A549 (cell line): ENCODE data around the gene SPRR4. TPM values are rescaled to one million over a fixed set of nuclear protein-coding genes. Genes with fewer than 3 reads are reported as not detected.

Source experiments
- ATAC-seq, 2 experiments: fragments of 200-7000 bp in 1 of 2; fragments of >200 bp in 1 of 2; cut with Nextera tagmentation in 1 of 2; cut with Tn5 transposase in 1 of 2; 3 replicates each; pipeline versions ENCODE4 v1.8.0 to v1.9.1; 2018 to 2020; ENCODE audit warnings: mild to moderate bottlenecking in 1 of 2, moderate library complexity in 1 of 2
- CTCF ChIA-PET: fragments of 300-600 bp; sonication (Branson Sonifier 250); formaldehyde crosslinking; extraction: SDS; loops from one replicate; lab custom pipeline; 2021; ENCODE audit warnings: antibody characterized with exemption, inconsistent platforms; lab: Yijun Ruan, JAX
- POLR2A ChIA-PET: fragments of 350-600 bp; formaldehyde crosslinking; extraction: SDS; loops from one replicate; lab custom pipeline; 2021; ENCODE audit warnings: antibody characterized with exemption, inconsistent platforms; lab: Yijun Ruan, JAX
- DNase-seq, 2 experiments: peaks; one replicate each; pipeline versions ENCODE4 v3.0.0 to v3.0.0-alpha.2; 2011 to 2016; ENCODE audit warnings: low read depth in 1 of 2, low spot score in 1 of 2
- FAIRE-seq: peaks from 2 replicates; lab custom pipeline; 2011; peaks lifted over from hg19 to GRCh38; lab: Jason Lieb, UNC
- H3K27ac ChIP-seq, 2 experiments: fragments of >200 bp; sonication (Bioruptor Twin); formaldehyde crosslinking; 3 replicates each; pipeline ENCODE4 v1.5.1; 2016 to 2017
- H3K4me1 ChIP-seq: fragments of >200 bp; sonication (Bioruptor Twin); formaldehyde crosslinking; 3 replicates; pipeline ENCODE4 v1.6.1; 2016
- H3K4me2 ChIP-seq: fragments of >200 bp; sonication (Bioruptor Twin); formaldehyde crosslinking; 3 replicates; pipeline ENCODE4 v1.6.1; 2016
- H3K4me3 ChIP-seq: fragments of >200 bp; sonication (Bioruptor Twin); formaldehyde crosslinking; 3 replicates; pipeline ENCODE4 v1.5.1; 2016
- H3K9me3 ChIP-seq: fragments of >200 bp; sonication (Bioruptor Twin); formaldehyde crosslinking; 3 replicates; pipeline ENCODE4 v1.6.1; 2016
- BHLHE40 ChIP-seq: IDR thresholded peaks from 2 replicates; pipeline ENCODE4 v1.6.1; 2012; ENCODE audit warnings: low read depth, low read length, inconsistent platforms
- EHMT2 ChIP-seq: fragments of 200-600 bp; sonication (generic); IDR thresholded peaks from 2 replicates; pipeline ENCODE4 v1.6.1; 2016; ENCODE audit warnings: antibody characterized with exemption, low read depth, mild to moderate bottlenecking, moderate library complexity
- GATA3 ChIP-seq: IDR thresholded peaks from 2 replicates; pipeline ENCODE4 v1.6.1; 2012; ENCODE audit warnings: borderline replicate concordance
- HEYL ChIP-seq: fragments of 250-450 bp; sonication (Bioruptor Pico); IDR thresholded peaks from 2 replicates; pipeline ENCODE4 v1.8.0; 2021; ENCODE audit warnings: mild to moderate bottlenecking, moderate library complexity
- MAFK ChIP-seq: fragments of 450-650 bp; IDR thresholded peaks from 2 replicates; pipeline ENCODE4 v1.6.1; 2014; ENCODE audit not compliant: partially characterized antibody
- PHF8 ChIP-seq: fragments of 200-600 bp; sonication (generic); IDR thresholded peaks from 2 replicates; pipeline ENCODE4 v1.6.1; 2016; ENCODE audit warnings: low read depth, mild to moderate bottlenecking, antibody characterized with exemption, moderate library complexity, borderline replicate concordance
- POLR2AphosphoS2 ChIP-seq: conservative IDR thresholded peaks from 2 replicates; pipeline ENCODE4 v1.6.1; 2012; ENCODE audit warnings: low read length, improper control_type of control experiment, inconsistent platforms
- RAD21 ChIP-seq, 2 experiments: fragments of >200 bp in 1 of 2; sonication (Bioruptor Twin) in 1 of 2; formaldehyde crosslinking in 1 of 2; IDR thresholded peaks in 1 of 2; conservative IDR thresholded peaks in 1 of 2; 2 replicates in 1 of 2; 3 replicates in 1 of 2; pipeline ENCODE4 v1.6.1; 2012 to 2018; ENCODE audit warnings: inconsistent platforms in 1 of 2
- RARB ChIP-seq: fragments of 250-450 bp; sonication (Bioruptor Pico); IDR thresholded peaks from 2 replicates; pipeline ENCODE4 v1.8.0; 2021; ENCODE audit warnings: mild to moderate bottlenecking, moderate library complexity
- REST ChIP-seq: fragments of 200-600 bp; sonication (generic); IDR thresholded peaks from 2 replicates; pipeline ENCODE4 v1.6.1; 2016; ENCODE audit warnings: antibody characterized with exemption, mild to moderate bottlenecking, moderate library complexity
- RNF2 ChIP-seq: fragments of 200-600 bp; sonication (generic); IDR thresholded peaks from 2 replicates; pipeline ENCODE4 v1.6.1; 2016; ENCODE audit warnings: low read depth, mild to moderate bottlenecking, antibody characterized with exemption, moderate library complexity, borderline replicate concordance
- SMC3 ChIP-seq: fragments of >200 bp; sonication (Bioruptor Twin); formaldehyde crosslinking; IDR thresholded peaks from 3 replicates; pipeline ENCODE4 v1.6.1; 2018; ENCODE audit warnings: inconsistent platforms
- TFCP2L1 ChIP-seq: fragments of 250-450 bp; sonication (Bioruptor Pico); IDR thresholded peaks from 2 replicates; pipeline ENCODE4 v1.5.0; 2021; ENCODE audit warnings: mild to moderate bottlenecking
- ZNF302 ChIP-seq: fragments of 250-450 bp; sonication (Bioruptor Pico); IDR thresholded peaks from 2 replicates; pipeline ENCODE4 v1.9.0; 2021; ENCODE audit warnings: inconsistent platforms, mild to moderate bottlenecking, moderate library complexity
- WGBS: methylation state at CpG from one replicate; pipeline ENCODE4 v1.1.6; 2017; ENCODE audit errors: missing lambda C conversion rate; 5-methylcytosine and 5-hydroxymethylcytosine counted together
- polyA minus RNA-seq: library from RNA; depleted of rRNA, polyadenylated mRNA; stranded (reverse); fragments of >200 nt; gene quantifications from 2 replicates; pipeline ENCODE4 v1.2.3, GENCODE V29; 2011; rRNA and poly(A)+ RNA removed
- polyA plus RNA-seq, 4 experiments: library from polyadenylated mRNA; depleted of rRNA in 3 of 4; stranded (reverse); fragments of >200 nt; fragmentation: RNase III in 1 of 4; extraction: RNeasy Plus Mini Kit Qiagen cat#74134 plus additional on column Dnase treatment in 1 of 4; gene quantifications; 2 replicates in 3 of 4; 3 replicates in 1 of 4; pipeline ENCODE4 v1.2.3, GENCODE V29; 2011 to 2017
- TF ChIP-seq, protein P1 (sequence below): fragments of 250-450 bp; sonication (Bioruptor Pico); IDR thresholded peaks from 2 replicates; pipeline ENCODE4 v1.5.0; 2020; ENCODE audit warnings: low read depth, mild to moderate bottlenecking, moderate library complexity
- TF ChIP-seq, protein P2 (sequence below): fragments of >200 bp; sonication (Bioruptor Twin); formaldehyde crosslinking; IDR thresholded peaks from 3 replicates; pipeline ENCODE4 v1.5.1; 2016
- TF ChIP-seq, protein P3 (sequence below): fragments of >200 bp; sonication (Bioruptor Twin); formaldehyde crosslinking; IDR thresholded peaks from 2 replicates; pipeline ENCODE4 v1.6.1; 2016

SPRR4 gene, protein sequence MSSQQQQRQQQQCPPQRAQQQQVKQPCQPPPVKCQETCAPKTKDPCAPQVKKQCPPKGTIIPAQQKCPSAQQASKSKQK
- not detected in 2 replicates for polyA plus RNA-seq (2011; rRNA removed)
- not detected in 2 replicates for polyA plus RNA-seq (2012; cell fraction: cytosol; rRNA removed)
- polyA plus RNA-seq (2012; cell fraction: nucleus; rRNA removed): not detected in 2 replicates
- polyA plus RNA-seq (2017; fragmentation: RNase III; extraction: RNeasy Plus Mini Kit Qiagen cat#74134 plus additional on column Dnase treatment): not detected in 3 replicates
- not detected in 2 replicates for polyA minus RNA-seq

- H3K4me3 ChIP-seq: no peak within 1 kb of the TSS
- 49% methylated on average over 6 of the region's 6 CpGs for WGBS
- H3K27ac ChIP-seq: no peak within 1 kb of the TSS
- POLR2A ChIA-PET: no interaction called here
- TF ChIP-seq REST (no peak), HEYL (CRISPR knock-in tag) (no peak), PHF8 (no peak), SMC3 (no peak), MAFK (no peak), RARB (no peak), GATA3 (no peak)
- DNase-seq: no peak
- no peak for FAIRE-seq
- CTCF ChIA-PET: no interaction called here
- ATAC-seq: no peak
- H3K4me1 ChIP-seq: no peaks in the 10 kb centered on the region
- no peak within 1 kb of the TSS for H3K4me2 ChIP-seq
- H3K9me3 ChIP-seq: no peaks in the 10 kb centered on the region
These were observed at the start of gene SPRR4 for GRCh38 chr1:152970495-152970894. SPRR4 (plus strand) TSS chr1:152970648; CDS start chr1:152971891, 1,243 bp downstream.

- H3K9me3 ChIP-seq: no peaks in the 10 kb centered on the region
- H3K4me2 ChIP-seq: no peak overlapping the region
- ChIA-PET CTCF (interaction anchor here (1.1 to 1.5 kb wide), 2 partner anchors 53 to 54 kb away, joined by 3 to 4 read pairs; no protein-coding TSS in a partner anchor), POLR2A (no interaction called here)
- WGBS: 0% methylated on average over 2 of the region's 2 CpGs
- H3K4me3 ChIP-seq: no peak overlapping the region
- peaks cover 6% of the 10 kb centered on the region; the same call in 1 of the 3 replicates for H3K4me1 ChIP-seq
- H3K27ac ChIP-seq: no peak overlapping the region
- no peak for DNase-seq
- TF ChIP-seq BHLHE40: no peak
- TF ChIP-seq, protein P1, sequence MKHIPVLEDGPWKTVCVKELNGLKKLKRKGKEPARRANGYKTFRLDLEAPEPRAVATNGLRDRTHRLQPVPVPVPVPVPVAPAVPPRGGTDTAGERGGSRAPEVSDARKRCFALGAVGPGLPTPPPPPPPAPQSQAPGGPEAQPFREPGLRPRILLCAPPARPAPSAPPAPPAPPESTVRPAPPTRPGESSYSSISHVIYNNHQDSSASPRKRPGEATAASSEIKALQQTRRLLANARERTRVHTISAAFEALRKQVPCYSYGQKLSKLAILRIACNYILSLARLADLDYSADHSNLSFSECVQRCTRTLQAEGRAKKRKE (CRISPR knock-in tag): no peak
- no peak for TF ChIP-seq RNF2
- TF ChIP-seq, protein P2, sequence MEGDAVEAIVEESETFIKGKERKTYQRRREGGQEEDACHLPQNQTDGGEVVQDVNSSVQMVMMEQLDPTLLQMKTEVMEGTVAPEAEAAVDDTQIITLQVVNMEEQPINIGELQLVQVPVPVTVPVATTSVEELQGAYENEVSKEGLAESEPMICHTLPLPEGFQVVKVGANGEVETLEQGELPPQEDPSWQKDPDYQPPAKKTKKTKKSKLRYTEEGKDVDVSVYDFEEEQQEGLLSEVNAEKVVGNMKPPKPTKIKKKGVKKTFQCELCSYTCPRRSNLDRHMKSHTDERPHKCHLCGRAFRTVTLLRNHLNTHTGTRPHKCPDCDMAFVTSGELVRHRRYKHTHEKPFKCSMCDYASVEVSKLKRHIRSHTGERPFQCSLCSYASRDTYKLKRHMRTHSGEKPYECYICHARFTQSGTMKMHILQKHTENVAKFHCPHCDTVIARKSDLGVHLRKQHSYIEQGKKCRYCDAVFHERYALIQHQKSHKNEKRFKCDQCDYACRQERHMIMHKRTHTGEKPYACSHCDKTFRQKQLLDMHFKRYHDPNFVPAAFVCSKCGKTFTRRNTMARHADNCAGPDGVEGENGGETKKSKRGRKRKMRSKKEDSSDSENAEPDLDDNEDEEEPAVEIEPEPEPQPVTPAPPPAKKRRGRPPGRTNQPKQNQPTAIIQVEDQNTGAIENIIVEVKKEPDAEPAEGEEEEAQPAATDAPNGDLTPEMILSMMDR: no peak
- TF ChIP-seq PHF8: no peak
- TF ChIP-seq ZNF302 (CRISPR knock-in tag): no peak
- TF ChIP-seq, all 56 proteins: peak for 0
- FAIRE-seq (no peak), ATAC-seq (peak; percentile 38 to 45; a peak in 3 of 6 replicates)
These were observed 46.3 kb upstream of the SPRR4 start for GRCh38 chr1:152924191-152924590.

- peak; percentile 62 to 74 for TF ChIP-seq RAD21 (conservative IDR thresholded peaks at IDR 0.05 in 1 of 2, IDR thresholded peaks at IDR 0.05 in 1 of 2)
- TF ChIP-seq POLR2AphosphoS2: no peak
- TF ChIP-seq, protein P2: peak; percentile 51
- peak; percentile 32; the same call in 2 of the 3 replicates for TF ChIP-seq SMC3
- TF ChIP-seq MAFK: no peak
- no peak for TF ChIP-seq TFCP2L1
- no peak for TF ChIP-seq EHMT2
- TF ChIP-seq, protein P3, sequence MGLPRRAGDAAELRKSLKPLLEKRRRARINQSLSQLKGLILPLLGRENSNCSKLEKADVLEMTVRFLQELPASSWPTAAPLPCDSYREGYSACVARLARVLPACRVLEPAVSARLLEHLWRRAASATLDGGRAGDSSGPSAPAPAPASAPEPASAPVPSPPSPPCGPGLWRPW: no peak
- no peak for FAIRE-seq
- peak in 1 of 2 experiments; percentile 48 for DNase-seq
- peak; percentile 90 to 94 for ATAC-seq
- WGBS: 2% methylated on average over 3 of the region's 3 CpGs
- CTCF ChIA-PET: interaction anchor here (0.7 to 2.6 kb wide), 31 partner anchors 10 to 520 kb away, joined by 3 to 40 read pairs (median 3); no protein-coding TSS in a partner anchor
- Histone ChIP-seq H3K27ac (no peak overlapping the region), H3K9me3 (no peaks in the 10 kb centered on the region), H3K4me3 (no peak overlapping the region), H3K4me2 (no peak overlapping the region), H3K4me1 (peaks cover 6% of the 10 kb centered on the region; the same call in 1 of the 3 replicates)
- POLR2A ChIA-PET: no interaction called here
These were observed 44.4 kb upstream of the SPRR4 start for GRCh38 chr1:152926091-152926490.
